Neural progenitor cell (in vitro differentiated cells): ENCODE data around the gene ZNF316. TPM values are rescaled to one million over a fixed set of nuclear protein-coding genes. Genes with fewer than 3 reads are reported as not detected.
"Not testable (repeated sequence)": the region's sequence is repeated elsewhere in the genome, so short reads cannot be mapped to it uniquely, and the experiment has no call there.

Source experiments
- DNase-seq: peaks from one replicate; pipeline ENCODE4 v3.0.0-alpha.2; 2016; ENCODE audit warnings: low spot score
- H2AFZ ChIP-seq: fragments of 200-600 bp; sonication (generic); replicated peaks from 2 replicates; pipeline ENCODE4 v1.6.1; 2016; ENCODE audit warnings: antibody characterized with exemption
- H3F3A ChIP-seq: fragments of 200-600 bp; sonication (generic); 2 replicates; pipeline ENCODE4 v1.6.1; 2016; ENCODE audit warnings: antibody characterized with exemption, low read depth
- H3K27ac ChIP-seq: fragments of 200-600 bp; sonication (generic); 2 replicates; pipeline ENCODE4 v1.5.1; 2016; ENCODE audit warnings: mild to moderate bottlenecking
- H3K27me3 ChIP-seq: fragments of 200-600 bp; sonication (generic); 2 replicates; pipeline ENCODE4 v1.6.1; 2016; ENCODE audit warnings: mild to moderate bottlenecking, moderate library complexity
- H3K36me3 ChIP-seq: fragments of 200-600 bp; sonication (generic); 2 replicates; pipeline ENCODE4 v1.5.1; 2016
- H3K4me1 ChIP-seq: fragments of 200-600 bp; sonication (generic); 2 replicates; pipeline ENCODE4 v1.6.1; 2016; ENCODE audit warnings: mixed run types
- H3K4me2 ChIP-seq: fragments of 200-600 bp; sonication (generic); 2 replicates; pipeline ENCODE4 v1.6.1; 2016
- H3K4me3 ChIP-seq: fragments of 200-600 bp; sonication (generic); 2 replicates; pipeline ENCODE4 v1.5.1; 2016
- H3K79me2 ChIP-seq: fragments of 200-600 bp; sonication (generic); 2 replicates; pipeline ENCODE4 v1.6.1; 2016; ENCODE audit warnings: low read depth
- H3K9ac ChIP-seq: fragments of 200-600 bp; sonication (generic); 2 replicates; pipeline ENCODE4 v1.6.1; 2016
- H3K9me3 ChIP-seq: fragments of 200-600 bp; sonication (generic); 2 replicates; pipeline ENCODE4 v1.5.1; 2016; ENCODE audit warnings: low read depth
- H4K20me1 ChIP-seq: fragments of 200-600 bp; sonication (generic); 2 replicates; pipeline ENCODE4 v1.6.1; 2016; ENCODE audit warnings: low read depth
- H3K27ac Mint-ChIP-seq: 3 replicates; pipeline ENCODE4 v1.8.0; 2021; ENCODE audit warnings: mixed read lengths
- H3K27me3 Mint-ChIP-seq: 2 replicates; pipeline ENCODE4 v1.8.0; 2022; ENCODE audit warnings: low read depth, mild to moderate bottlenecking, inconsistent platforms, moderate library complexity, mixed read lengths; ENCODE audit not compliant: insufficient read depth
- H3K36me3 Mint-ChIP-seq: 3 replicates; pipeline ENCODE4 v1.8.0; 2021; ENCODE audit warnings: mixed read lengths
- H3K4me1 Mint-ChIP-seq: 3 replicates; pipeline ENCODE4 v1.8.0; 2021; ENCODE audit warnings: mixed read lengths
- H3K4me3 Mint-ChIP-seq: 3 replicates; pipeline ENCODE4 v1.8.0; 2021; ENCODE audit warnings: mild to moderate bottlenecking, moderate library complexity, mixed read lengths
- H3K9me3 Mint-ChIP-seq: 3 replicates; pipeline ENCODE4 v1.8.0; 2020; ENCODE audit warnings: mixed read lengths
- CTCF ChIP-seq: fragments of 200-600 bp; sonication (generic); IDR thresholded peaks from 2 replicates; pipeline ENCODE4 v1.5.1; 2017; ENCODE audit warnings: antibody characterized with exemption, mild to moderate bottlenecking
- EZH2 ChIP-seq: fragments of 200-600 bp; sonication (generic); IDR thresholded peaks from 2 replicates; pipeline ENCODE4 v1.6.1; 2017; ENCODE audit warnings: antibody characterized with exemption, mild to moderate bottlenecking, moderate library complexity
- EZH2phosphoT487 ChIP-seq: fragments of 200-600 bp; sonication (generic); IDR thresholded peaks from 2 replicates; pipeline ENCODE4 v1.6.1; 2017; ENCODE audit warnings: antibody characterized with exemption
- total RNA-seq: library from RNA; depleted of rRNA; stranded (reverse); fragments of >200 nt; gene quantifications from 2 replicates; pipeline ENCODE4 v1.2.3, GENCODE V29; 2015; ENCODE audit warnings: low replicate concordance

Gene ZNF316
- total RNA-seq, 1 donor from 2014 or later = 2.2 TPM

DNA sequence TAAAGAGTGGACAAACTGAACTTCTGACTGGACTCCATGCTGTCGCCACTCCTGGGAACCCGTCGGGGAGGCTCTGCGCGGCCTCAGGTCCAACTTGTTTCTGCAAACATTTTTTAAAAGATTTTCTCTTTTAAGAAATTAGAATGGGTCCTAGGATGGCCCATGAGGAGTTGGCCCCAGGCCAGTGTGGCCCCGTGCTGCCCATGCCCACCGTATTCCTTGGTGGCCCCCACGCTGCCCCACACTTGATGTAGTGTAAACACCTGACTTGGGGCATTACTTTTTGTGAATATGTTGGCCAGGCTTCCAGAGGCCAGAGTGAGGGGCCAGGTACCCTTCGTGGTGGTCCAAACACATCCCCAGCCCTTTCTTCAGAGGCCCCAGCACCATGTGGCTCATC lies 19.3 kb downstream of the ZNF316 start:
- no peaks in the 10 kb centered on the region for H3K9me3 ChIP-seq
- H3K36me3 Mint-ChIP-seq = peaks cover 20% of the 10 kb centered on the region
- no peaks in the 10 kb centered on the region for H3K79me2 ChIP-seq
- peaks cover 10% of the 10 kb centered on the region for H3F3A ChIP-seq
- DNase-seq = no peak
- no peaks in the 10 kb centered on the region for H3K36me3 ChIP-seq
- no peak for TF ChIP-seq EZH2phosphoT487
- TF ChIP-seq CTCF = no peak
- TF ChIP-seq EZH2 = no peak
- H3K27me3 ChIP-seq = no peaks in the 10 kb centered on the region
- peaks cover 15% of the 10 kb centered on the region for H3K4me1 ChIP-seq
- H3K27ac Mint-ChIP-seq = no peak overlapping the region
- no peak overlapping the region for H3K4me2 ChIP-seq
- H3K27ac ChIP-seq = no peak overlapping the region
- H2AFZ ChIP-seq = no peak overlapping the region
- peaks cover 17% of the 10 kb centered on the region for H3K27me3 Mint-ChIP-seq
- H3K9me3 Mint-ChIP-seq = peaks cover 16% of the 10 kb centered on the region
- no peaks in the 10 kb centered on the region for H4K20me1 ChIP-seq
- peaks cover 12% of the 10 kb centered on the region for H3K4me1 Mint-ChIP-seq
- H3K4me3 Mint-ChIP-seq = no peak overlapping the region
- H3K9ac ChIP-seq = no peak overlapping the region
- no peak overlapping the region for H3K4me3 ChIP-seq

DNA sequence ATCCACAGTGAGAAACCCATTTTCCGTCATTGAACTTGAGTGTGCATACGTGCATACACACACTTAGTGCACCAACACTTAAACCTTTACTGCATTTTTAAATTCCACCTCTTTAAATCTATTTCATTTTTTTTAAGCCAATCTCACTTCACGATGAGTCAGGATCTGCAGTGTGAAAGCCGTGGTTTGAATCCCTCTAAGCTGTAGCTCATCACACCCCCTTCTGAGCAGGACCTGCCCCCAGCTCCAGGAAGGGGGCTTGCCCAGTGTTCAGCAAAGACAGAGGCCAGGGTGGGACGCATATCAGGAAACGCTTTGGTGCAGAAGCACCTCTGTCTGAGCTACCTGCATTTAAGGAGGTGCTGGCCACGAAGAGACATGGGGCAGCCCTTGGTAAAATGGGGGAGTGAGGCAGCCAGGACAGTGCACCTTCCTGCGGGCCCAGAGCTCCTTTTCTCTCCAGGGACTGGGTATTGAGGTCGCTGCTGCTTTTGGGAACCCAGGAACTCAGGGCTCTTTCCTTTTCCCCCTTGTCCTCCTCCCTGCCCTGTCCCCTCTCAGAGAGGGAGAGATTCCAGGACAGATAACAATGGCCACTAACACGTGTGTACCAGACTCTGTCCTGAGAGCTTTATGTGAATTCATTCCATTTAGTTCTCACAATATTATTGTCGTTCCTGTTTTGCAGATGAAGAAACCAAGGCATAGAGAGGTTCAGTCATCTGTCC lies 21.7 kb downstream of the ZNF316 start:
- DNase-seq = peak; percentile 7
- no peak overlapping the region for H3K27ac Mint-ChIP-seq
- H3K9me3 Mint-ChIP-seq = peaks cover 16% of the 10 kb centered on the region
- H3K4me3 Mint-ChIP-seq = no peak overlapping the region
- no peak overlapping the region for H3K27ac ChIP-seq
- H3K27me3 ChIP-seq = no peaks in the 10 kb centered on the region
- no peaks in the 10 kb centered on the region for H4K20me1 ChIP-seq
- peaks cover 13% of the 10 kb centered on the region for H3F3A ChIP-seq
- no peak for TF ChIP-seq EZH2phosphoT487
- no peak for TF ChIP-seq EZH2
- TF ChIP-seq CTCF = no peak
- H3K9ac ChIP-seq = no peak overlapping the region
- no peaks in the 10 kb centered on the region for H3K9me3 ChIP-seq
- H3K4me1 ChIP-seq = peaks cover 15% of the 10 kb centered on the region
- H2AFZ ChIP-seq = peak overlapping the region; percentile 66
- H3K79me2 ChIP-seq = no peaks in the 10 kb centered on the region
- peaks cover 17% of the 10 kb centered on the region for H3K36me3 Mint-ChIP-seq
- no peak overlapping the region for H3K4me3 ChIP-seq
- H3K4me1 Mint-ChIP-seq = peaks cover 12% of the 10 kb centered on the region
- no peaks in the 10 kb centered on the region for H3K36me3 ChIP-seq
- peak overlapping the region; percentile 45 for H3K4me2 ChIP-seq
- H3K27me3 Mint-ChIP-seq = peaks cover 22% of the 10 kb centered on the region

- H3K9me3 ChIP-seq = peaks cover 46% of the 10 kb centered on the region
- peaks cover 68% of the 10 kb centered on the region for H3K9me3 Mint-ChIP-seq
- not testable (repeated sequence) for H3K4me3 ChIP-seq
Observed at GRCh38 chr7:6670851-6671250, 33.7 kb downstream of the ZNF316 start.

GRCh38 chr7:6675807-6676405 lies 38.8 kb downstream of the ZNF316 start:
- Histone ChIP-seq H3K27ac (no peak overlapping the region), H3K9ac (no peak overlapping the region), H2AFZ (no peak overlapping the region), H3K4me3 (no peak overlapping the region), H3F3A (peaks cover 16% of the 10 kb centered on the region), H3K79me2 (no peaks in the 10 kb centered on the region), H3K27me3 (no peaks in the 10 kb centered on the region), H3K9me3 (peaks cover 53% of the 10 kb centered on the region), H4K20me1 (no peaks in the 10 kb centered on the region), H3K36me3 (peaks cover 13% of the 10 kb centered on the region), H3K4me1 (no peaks in the 10 kb centered on the region), H3K4me2 (no peak overlapping the region)
- no peak overlapping the region for H3K27ac Mint-ChIP-seq
- TF ChIP-seq EZH2phosphoT487 (no peak), EZH2 (no peak), CTCF (no peak)
- peaks cover 13% of the 10 kb centered on the region for H3K36me3 Mint-ChIP-seq
- peaks cover 77% of the 10 kb centered on the region for H3K9me3 Mint-ChIP-seq
- H3K27me3 Mint-ChIP-seq = peaks cover 4% of the 10 kb centered on the region
- DNase-seq = no peak
- no peak overlapping the region for H3K4me3 Mint-ChIP-seq
- no peaks in the 10 kb centered on the region for H3K4me1 Mint-ChIP-seq

More at GRCh38 chr7:6670851-6671250, 33.7 kb downstream of the ZNF316 start:
- H4K20me1 ChIP-seq, H3K4me1 ChIP-seq, DNase-seq, H3K27me3 Mint-ChIP-seq, H3K4me1 Mint-ChIP-seq, H2AFZ ChIP-seq, H3K4me3 Mint-ChIP-seq, H3K27ac Mint-ChIP-seq, H3K27ac ChIP-seq, H3K9ac ChIP-seq, H3K27me3 ChIP-seq, H3K79me2 ChIP-seq, H3K4me2 ChIP-seq: not testable (repeated sequence)
- Histone ChIP-seq H3F3A (peaks cover 11% of the 10 kb centered on the region), H3K36me3 (peaks cover 14% of the 10 kb centered on the region)
- H3K36me3 Mint-ChIP-seq = peaks cover 19% of the 10 kb centered on the region
